Ascending aorta (tissue), 2 donors: Measurements from ENCODE around the gene TRIM47. TPM values are rescaled to one million over a fixed set of nuclear protein-coding genes. Genes with fewer than 3 reads are reported as not detected.

Source experiments
- DNase-seq, 2 donors: peaks; one replicate each; pipeline ENCODE4 v3.0.0-alpha.2; 2019; ENCODE audit warnings: low spot score in 2 of 2
- H3K27ac ChIP-seq, 2 donors: fragments of 200-600 bp; sonication (generic); one replicate each; pipeline ENCODE4 v1.5.1; 2016 to 2017; ENCODE audit warnings: mild to moderate bottlenecking in 1 of 2
- H3K27me3 ChIP-seq: fragments of 200-600 bp; sonication (generic); one replicate; pipeline ENCODE4 v1.5.1; 2017
- H3K36me3 ChIP-seq, 2 donors: fragments of 200-600 bp; sonication (generic); one replicate each; pipeline ENCODE4 v1.5.1; 2016
- H3K4me1 ChIP-seq, 2 donors: fragments of 200-600 bp; sonication (generic); one replicate each; pipeline ENCODE4 v1.5.1; 2016 to 2017; ENCODE audit warnings: mild to moderate bottlenecking in 1 of 2
- H3K4me3 ChIP-seq, 2 donors: fragments of 200-600 bp; sonication (generic); one replicate each; pipeline ENCODE4 v1.5.1; 2016 to 2017; ENCODE audit warnings: mild to moderate bottlenecking in 1 of 2
- H3K9me3 ChIP-seq, 2 donors: fragments of 200-600 bp; sonication (generic); one replicate each; pipeline ENCODE4 v1.5.1; 2016
- intact Hi-C: fragments of 100-400 bp; cut with DNase I; formaldehyde crosslinking; loops from one replicate; pipeline ENCODE4 v1.15.1; 2023
- total RNA-seq: library from RNA; depleted of rRNA; stranded (reverse); fragments of >200 nt; gene quantifications from one replicate; pipeline ENCODE4 v1.1.0, GENCODE V29; 2016
- TF ChIP-seq, protein P1 (sequence below), 3 experiments: fragments of 200-600 bp in 2 of 3; fragments of 450-650 bp in 1 of 3; sonication (generic) in 2 of 3; IDR thresholded peaks; one replicate each; pipeline ENCODE4 v1.5.1; 2016 to 2019; ENCODE audit warnings: antibody characterized with exemption in 3 of 3, mild to moderate bottlenecking in 1 of 3, moderate library complexity in 1 of 3

TRIM47 gene
- total RNA-seq, 1 donor from 2014 or later: 132 TPM

DNA sequence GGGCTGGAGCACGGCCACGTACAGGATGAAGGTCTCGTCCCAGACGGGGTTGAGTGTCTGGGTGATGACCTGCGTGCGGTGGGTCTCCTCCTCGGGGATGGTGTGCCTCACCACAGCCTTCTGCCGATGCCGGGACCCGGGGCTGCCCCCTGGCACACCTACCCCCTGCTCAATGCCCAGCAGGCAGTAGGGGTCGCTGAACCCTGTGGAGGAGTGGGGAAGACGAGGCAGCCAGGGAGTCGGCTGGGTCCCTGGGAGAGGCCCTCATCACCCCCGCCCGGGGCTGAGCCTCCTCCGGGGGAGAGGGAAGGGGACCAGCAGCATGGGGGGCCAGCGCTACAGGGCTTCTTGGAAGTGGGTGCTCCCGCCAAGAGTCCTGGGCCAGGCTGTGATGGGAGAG, 36.0 kb downstream of the TRIM47 start:
- H3K4me3 ChIP-seq: no peak overlapping the region
- intact Hi-C loops: no loop called here
- H3K4me1 ChIP-seq: peaks cover 9 to 18% of the 10 kb centered on the region in 2 donors
- DNase-seq: no peak
- no peaks in the 10 kb centered on the region for H3K27me3 ChIP-seq
- H3K9me3 ChIP-seq: no peaks in the 10 kb centered on the region
- TF ChIP-seq, protein P1, sequence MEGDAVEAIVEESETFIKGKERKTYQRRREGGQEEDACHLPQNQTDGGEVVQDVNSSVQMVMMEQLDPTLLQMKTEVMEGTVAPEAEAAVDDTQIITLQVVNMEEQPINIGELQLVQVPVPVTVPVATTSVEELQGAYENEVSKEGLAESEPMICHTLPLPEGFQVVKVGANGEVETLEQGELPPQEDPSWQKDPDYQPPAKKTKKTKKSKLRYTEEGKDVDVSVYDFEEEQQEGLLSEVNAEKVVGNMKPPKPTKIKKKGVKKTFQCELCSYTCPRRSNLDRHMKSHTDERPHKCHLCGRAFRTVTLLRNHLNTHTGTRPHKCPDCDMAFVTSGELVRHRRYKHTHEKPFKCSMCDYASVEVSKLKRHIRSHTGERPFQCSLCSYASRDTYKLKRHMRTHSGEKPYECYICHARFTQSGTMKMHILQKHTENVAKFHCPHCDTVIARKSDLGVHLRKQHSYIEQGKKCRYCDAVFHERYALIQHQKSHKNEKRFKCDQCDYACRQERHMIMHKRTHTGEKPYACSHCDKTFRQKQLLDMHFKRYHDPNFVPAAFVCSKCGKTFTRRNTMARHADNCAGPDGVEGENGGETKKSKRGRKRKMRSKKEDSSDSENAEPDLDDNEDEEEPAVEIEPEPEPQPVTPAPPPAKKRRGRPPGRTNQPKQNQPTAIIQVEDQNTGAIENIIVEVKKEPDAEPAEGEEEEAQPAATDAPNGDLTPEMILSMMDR (IDR thresholded peaks at IDR 0.05): no peak
- H3K27ac ChIP-seq: no peak overlapping the region
- peaks cover 15 to 44% of the 10 kb centered on the region in 2 donors for H3K36me3 ChIP-seq

DNA sequence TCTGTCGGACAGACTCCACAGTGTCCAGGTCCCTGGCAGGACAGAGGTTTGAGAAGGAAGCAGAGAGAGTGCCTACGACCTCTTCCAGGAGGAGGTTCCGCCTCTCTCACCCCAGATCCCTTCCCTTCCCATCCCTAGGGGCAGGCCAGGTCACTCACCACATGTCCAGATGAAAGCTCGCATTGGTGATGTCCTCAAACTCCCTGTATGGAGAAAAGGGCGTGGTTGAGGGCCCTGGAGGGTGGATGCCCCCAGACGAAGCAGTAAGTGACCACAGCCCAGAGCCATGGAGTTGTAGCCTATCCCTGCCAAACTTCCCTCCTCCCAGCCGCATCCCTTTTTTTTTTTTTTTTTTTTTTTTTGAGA, 37.6 kb downstream of the TRIM47 start:
- H3K9me3 ChIP-seq: no peaks in the 10 kb centered on the region
- DNase-seq: no peak
- intact Hi-C loops: no loop called here
- H3K27ac ChIP-seq: no peak overlapping the region
- H3K27me3 ChIP-seq: no peaks in the 10 kb centered on the region
- H3K4me3 ChIP-seq: no peak overlapping the region
- peaks cover 9 to 13% of the 10 kb centered on the region in 2 donors for H3K4me1 ChIP-seq
- TF ChIP-seq, protein P1 (IDR thresholded peaks at IDR 0.05): no peak
- peaks cover 0 to 38% of the 10 kb centered on the region in 2 donors for H3K36me3 ChIP-seq

DNA sequence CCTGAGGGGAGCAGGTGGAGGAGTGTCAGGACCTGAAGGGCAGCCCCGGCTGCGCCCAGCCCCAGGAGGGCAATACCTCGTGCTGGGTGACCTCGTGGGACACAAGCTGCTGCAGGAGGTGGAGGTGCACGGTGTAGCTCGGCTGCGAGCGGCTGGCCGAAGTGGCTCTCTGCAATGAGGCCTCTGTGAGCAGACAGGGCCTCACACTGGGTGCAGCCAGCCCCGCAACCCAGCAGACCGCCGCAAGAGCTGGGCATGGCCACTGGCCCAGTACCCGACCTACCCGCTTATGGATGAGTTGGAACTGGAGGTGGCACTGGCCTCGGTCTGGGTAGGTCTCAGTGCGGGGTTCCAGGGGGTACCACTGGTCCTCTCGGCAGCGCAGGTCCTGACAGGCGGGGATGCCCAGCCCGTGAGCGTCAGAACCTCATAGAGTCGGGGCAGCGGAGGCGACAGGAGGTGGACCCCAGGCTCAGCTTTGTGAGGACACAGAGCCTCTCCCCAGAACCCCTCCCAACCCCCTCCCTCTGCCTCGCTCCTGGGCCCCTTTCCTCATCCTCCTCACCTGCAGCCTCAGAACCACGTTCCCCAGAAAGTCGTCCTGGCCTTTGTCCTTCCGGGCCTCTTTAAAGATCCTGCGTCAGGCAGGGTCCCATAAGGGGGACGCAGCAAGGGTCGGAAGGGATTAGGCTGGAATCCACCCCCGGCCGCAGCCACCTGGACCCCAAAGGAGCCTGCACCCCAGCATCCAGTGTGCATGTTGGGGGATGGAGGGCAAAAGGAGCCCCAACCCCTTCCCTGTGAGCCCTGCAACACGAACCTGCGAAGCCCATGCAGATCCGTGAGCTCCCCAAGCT, 38.2 kb downstream of the TRIM47 start:
- TF ChIP-seq, protein P1 (IDR thresholded peaks at IDR 0.05): no peak
- no peak for DNase-seq
- H3K9me3 ChIP-seq: no peaks in the 10 kb centered on the region
- H3K4me1 ChIP-seq: peaks cover 6 to 7% of the 10 kb centered on the region in 2 donors
- H3K27ac ChIP-seq: no peak overlapping the region
- H3K4me3 ChIP-seq: no peak overlapping the region
- no peaks in the 10 kb centered on the region for H3K27me3 ChIP-seq
- intact Hi-C loops: no loop called here
- peaks cover 0 to 36% of the 10 kb centered on the region in 2 donors for H3K36me3 ChIP-seq

DNA sequence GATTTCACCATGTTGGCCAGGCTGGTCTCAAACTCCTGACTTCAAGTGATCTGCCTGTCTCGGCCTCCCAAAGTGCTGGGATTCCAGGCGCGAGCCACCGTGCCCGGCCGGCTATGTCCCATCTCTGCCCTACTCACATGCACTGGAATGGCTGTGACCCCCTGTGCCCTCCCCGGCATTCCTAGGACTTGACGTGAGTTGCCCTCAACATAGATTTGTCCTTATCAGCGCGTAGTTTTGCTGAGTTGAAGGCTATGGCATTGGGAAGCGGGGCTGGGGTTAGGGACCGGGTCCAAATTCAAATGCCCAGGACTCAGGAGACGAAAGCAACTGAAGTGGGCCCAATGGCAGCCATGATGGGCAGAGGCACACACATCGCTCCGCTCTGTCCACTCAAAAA, 40.0 kb downstream of the TRIM47 start:
- DNase-seq: no peak
- Histone ChIP-seq H3K27ac (no peak overlapping the region), H3K4me3 (no peak overlapping the region), H3K9me3 (no peaks in the 10 kb centered on the region), H3K36me3 (peaks cover 10 to 49% of the 10 kb centered on the region in 2 donors), H3K4me1 (no peaks in the 10 kb centered on the region), H3K27me3 (no peaks in the 10 kb centered on the region)
- intact Hi-C loops: no loop called here
- TF ChIP-seq, protein P1 (IDR thresholded peaks at IDR 0.05): no peak

DNA sequence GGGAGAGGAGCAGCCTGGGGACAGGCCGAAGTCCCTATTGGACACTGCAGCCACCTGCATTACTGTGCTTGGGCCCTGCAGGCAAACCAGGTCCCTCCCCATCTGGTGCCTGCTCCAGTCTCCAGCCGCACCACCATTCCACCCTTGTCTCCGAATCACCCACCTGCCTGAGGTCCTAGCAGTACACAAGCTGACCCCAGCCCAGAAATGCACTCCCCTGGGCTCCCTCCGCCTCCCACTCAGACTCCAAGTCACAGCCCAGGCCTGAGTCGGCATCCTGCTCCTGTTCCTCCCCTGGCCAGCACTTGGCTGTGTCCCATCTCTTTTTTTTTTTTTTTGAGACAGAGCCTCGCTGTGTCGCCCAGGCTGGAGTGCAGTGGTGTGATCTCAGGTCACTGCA, 40.5 kb downstream of the TRIM47 start:
- Histone ChIP-seq H3K36me3 (peaks cover 10 to 49% of the 10 kb centered on the region in 2 donors), H3K4me1 (no peaks in the 10 kb centered on the region), H3K4me3 (no peak overlapping the region), H3K27ac (no peak overlapping the region), H3K9me3 (no peaks in the 10 kb centered on the region), H3K27me3 (no peaks in the 10 kb centered on the region)
- intact Hi-C loops: no loop called here
- TF ChIP-seq, protein P1 (IDR thresholded peaks at IDR 0.05): no peak
- no peak for DNase-seq
